Endothelial cell of umbilical vein (primary cell): Measurements from ENCODE around the gene MGST3. TPM values are rescaled to one million over a fixed set of nuclear protein-coding genes. Genes with fewer than 3 reads are reported as not detected.

Experiments used
- BruUV-seq: library from RNA; stranded (reverse); fragments of 400-500 nt; replicated peaks from 2 replicates; lab custom pipeline; 2021; lab: Mats Ljungman, UMichigan
- CTCF ChIA-PET: fragments of 300-600, 350-600 bp; sonication (Branson Sonifier 250); formaldehyde crosslinking; loops from one replicate; lab custom pipeline; 2021; ENCODE audit warnings: antibody characterized with exemption, inconsistent platforms; lab: Charles Lee
- POLR2A ChIA-PET: fragments of 300-600, 350-600 bp; sonication (Branson Sonifier 250); formaldehyde crosslinking; loops from one replicate; lab custom pipeline; 2021; ENCODE audit warnings: antibody characterized with exemption, inconsistent platforms; lab: Charles Lee
- DNase-seq: peaks from one replicate; pipeline ENCODE4 v3.0.0-alpha.2; 2011; ENCODE audit warnings: low read depth, low spot score
- FAIRE-seq: peaks from 2 replicates; lab custom pipeline; 2011; peaks lifted over from hg19 to GRCh38; lab: Jason Lieb, UNC
- H2AFZ ChIP-seq: 2 replicates; pipeline ENCODE4 v1.6.0; 2012; ENCODE audit warnings: low read depth, low read length, control low read depth, inconsistent platforms
- H3K27ac ChIP-seq: 2 replicates; pipeline ENCODE4 v1.5.1; 2011; ENCODE audit warnings: low read depth, mild to moderate bottlenecking, control low read depth, low read length, moderate library complexity; ENCODE audit not compliant: insufficient read depth
- H3K27me3 ChIP-seq, 2 experiments: 2 replicates each; pipeline versions ENCODE4 v1.6.0 to v1.6.1; 2011; ENCODE audit warnings: low read length in 2 of 2, mixed read lengths in 1 of 2; ENCODE audit not compliant: control insufficient read depth in 2 of 2, insufficient read depth in 2 of 2
- H3K36me3 ChIP-seq, 2 experiments: 2 replicates in 1 of 2; 3 replicates in 1 of 2; pipeline ENCODE4 v1.5.1; 2011; ENCODE audit warnings: low read length in 2 of 2, mild to moderate bottlenecking in 1 of 2, moderate library complexity in 1 of 2; ENCODE audit not compliant: control insufficient read depth in 2 of 2, insufficient read depth in 2 of 2; ENCODE audit errors: extremely low read depth in 1 of 2
- H3K4me1 ChIP-seq: 3 replicates; pipeline ENCODE4 v1.5.1; 2011; ENCODE audit warnings: mild to moderate bottlenecking, low read length; ENCODE audit not compliant: control insufficient read depth, insufficient read depth; ENCODE audit errors: extremely low read depth
- H3K4me2 ChIP-seq: 2 replicates; pipeline ENCODE4 v1.6.1; 2011; ENCODE audit warnings: low read length, control low read depth, mixed read lengths; ENCODE audit not compliant: insufficient read depth
- H3K4me3 ChIP-seq, 3 experiments: fragments of 200-600 bp in 1 of 3; sonication (generic), shearing (Covaris generic) in 1 of 3; replicated peaks in 1 of 3; 2 replicates each; pipeline ENCODE4 v1.5.1; 2011 to 2016; ENCODE audit warnings: control low read depth in 3 of 3, low read length in 3 of 3, mild to moderate bottlenecking in 2 of 3, inconsistent platforms in 1 of 3, low read depth in 1 of 3, moderate library complexity in 1 of 3; ENCODE audit not compliant: insufficient read depth in 1 of 3
- H3K79me2 ChIP-seq: 2 replicates; pipeline ENCODE4 v1.6.0; 2012; ENCODE audit warnings: low read length, inconsistent platforms; ENCODE audit not compliant: control insufficient read depth, insufficient read depth
- H3K9ac ChIP-seq: replicated peaks from 2 replicates; pipeline ENCODE3; 2011; ENCODE audit warnings: low read length, control low read depth; ENCODE audit not compliant: insufficient read depth; ENCODE audit errors: extremely low read depth
- H3K9me1 ChIP-seq: replicated peaks from 3 replicates; pipeline ENCODE4 v1.6.0; 2011; ENCODE audit warnings: mild to moderate bottlenecking, low read length; ENCODE audit not compliant: control insufficient read depth, insufficient read depth; ENCODE audit errors: extremely low read depth
- H3K9me3 ChIP-seq: replicated peaks from 2 replicates; pipeline ENCODE4 v1.5.1; 2012; ENCODE audit warnings: low read length, inconsistent platforms; ENCODE audit not compliant: control insufficient read depth, insufficient read depth
- H4K20me1 ChIP-seq: replicated peaks from 2 replicates; pipeline ENCODE3; 2011; ENCODE audit warnings: mild to moderate bottlenecking, low read length; ENCODE audit not compliant: control insufficient read depth, insufficient read depth; ENCODE audit errors: extremely low read depth
- EZH2 ChIP-seq: IDR thresholded peaks from 2 replicates; pipeline ENCODE4 v1.6.1; 2012; ENCODE audit warnings: borderline replicate concordance, low read depth, mild to moderate bottlenecking, moderate library complexity, low read length, inconsistent platforms; ENCODE audit not compliant: severe bottlenecking
- FOS ChIP-seq: IDR thresholded peaks from 2 replicates; pipeline ENCODE4 v1.6.1; 2011; ENCODE audit warnings: mild to moderate bottlenecking, low read length, moderate library complexity, borderline replicate concordance; ENCODE audit not compliant: insufficient read depth
- GATA2 ChIP-seq: IDR thresholded peaks from 2 replicates; pipeline ENCODE4 v1.7.0; 2011; ENCODE audit warnings: low read depth, mild to moderate bottlenecking, moderate library complexity, mixed read lengths, low read length; ENCODE audit not compliant: insufficient read length, insufficient read depth
- JUN ChIP-seq: IDR thresholded peaks from 2 replicates; pipeline ENCODE4 v1.6.1; 2011; ENCODE audit warnings: borderline replicate concordance, low read depth; ENCODE audit not compliant: insufficient read length, insufficient read depth
- MYC ChIP-seq: IDR thresholded peaks from one replicate; pipeline ENCODE4 v1.6.1; 2011; ENCODE audit warnings: mild to moderate bottlenecking, low read depth, low read length
- POLR2A ChIP-seq: IDR thresholded peaks from 2 replicates; pipeline ENCODE4 v1.6.1; 2012; ENCODE audit warnings: low read depth, mild to moderate bottlenecking, control low read depth, low read length
- POLR2AphosphoS5 ChIP-seq: IDR thresholded peaks from 2 replicates; pipeline ENCODE4 v1.6.1; 2012; ENCODE audit warnings: low read depth, mild to moderate bottlenecking, control low read depth, low read length, moderate library complexity; ENCODE audit not compliant: insufficient read depth
- dilution Hi-C: fragments of 300-500 bp; cut with MboI; formaldehyde crosslinking; loops from one replicate; pipeline ENCODE4 v1.15.0; 2019; ENCODE audit warnings: low sequenced_read_pairs; ENCODE audit not compliant: extremely low pct_ligation_motif_present
- intact Hi-C: fragments of 100-400 bp; cut with micrococcal nuclease; formaldehyde crosslinking; loops from one replicate; pipeline ENCODE4 v1.10.0; 2022
- polyA plus RNA-seq, 4 experiments: library from polyadenylated mRNA; depleted of rRNA in 3 of 4; stranded (reverse) in 3 of 4; unstranded in 1 of 4; fragments of >200 nt; gene quantifications; 2 replicates each; pipeline versions ENCODE4 v1.2.1 to v1.2.3, GENCODE V29; 2011 to 2012; ENCODE audit warnings: missing spikeins in 1 of 4
- total RNA-seq: library from RNA; stranded (reverse); gene quantifications from 2 replicates; pipeline ENCODE4 v1.2.3, GENCODE V29; 2021
- TF ChIP-seq, protein P1 (sequence below), 2 donors: IDR thresholded peaks; 1 replicate in 1 of 2; 2 replicates in 1 of 2; pipeline ENCODE4 v1.5.1; 2011; ENCODE audit warnings: low read length in 2 of 2, mild to moderate bottlenecking in 2 of 2, moderate library complexity in 2 of 2, control low read depth in 1 of 2, inconsistent platforms in 1 of 2, low read depth in 1 of 2; ENCODE audit not compliant: insufficient read depth in 1 of 2; ENCODE audit errors: extremely low read depth in 1 of 2
- TF ChIP-seq, protein P2 (sequence below): IDR thresholded peaks from 2 replicates; pipeline ENCODE4 v1.6.1; 2011; ENCODE audit not compliant: insufficient read depth, insufficient read length

MGST3 gene
- total and polyA plus RNA-seq, 2 donors (not counting 3 experiments of a cell fraction or from before 2014, with no cell fraction given): 164 to 288 TPM

DNA sequence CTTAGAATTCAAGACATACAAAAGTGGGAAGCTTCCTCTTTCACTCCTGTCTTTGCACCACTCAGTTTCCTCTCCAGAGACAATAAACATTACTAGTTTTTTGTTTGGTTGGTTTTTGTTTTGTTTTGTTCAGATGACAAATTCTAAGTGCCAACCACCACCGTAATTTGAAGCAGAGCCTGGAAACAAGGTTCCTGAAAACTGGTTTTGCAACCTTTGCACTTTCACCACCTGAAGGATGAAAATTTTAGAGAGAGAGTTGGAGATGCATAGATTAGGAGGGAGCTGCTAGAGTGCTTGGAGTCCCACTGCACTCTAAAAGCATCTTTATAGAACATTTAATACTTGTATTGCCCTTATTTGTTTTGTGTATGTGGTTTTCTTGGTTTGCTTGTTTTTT is 20.2 kb upstream of the MGST3 start:
- CTCF ChIA-PET: interaction anchor here (1.8 kb wide), 1 partner anchor 9 kb away, joined by 6 read pairs; no protein-coding TSS in a partner anchor
- intact Hi-C loops: no loop called here
- no peak for FAIRE-seq

More for the DNA sequence above, 20.2 kb upstream of the MGST3 start:
- H3K4me3 ChIP-seq: no peak overlapping the region
- H4K20me1 ChIP-seq: no peaks in the 10 kb centered on the region
- dilution Hi-C loops: no loop called here
- H3K9me1 ChIP-seq: no peaks in the 10 kb centered on the region
- no peaks in the 10 kb centered on the region for H3K4me1 ChIP-seq
- POLR2A ChIA-PET: no interaction called here
- H3K27me3 ChIP-seq: peaks cover 1 to 5% of the 10 kb centered on the region in 2 experiments
- BruUV-seq: no TSS peak
- H2AFZ ChIP-seq: no peak overlapping the region
- H3K9me3 ChIP-seq: no peaks in the 10 kb centered on the region
- DNase-seq: no peak
- no peak overlapping the region for H3K27ac ChIP-seq
- H3K4me2 ChIP-seq: no peak overlapping the region
- H3K36me3 ChIP-seq: no peaks in the 10 kb centered on the region
- TF ChIP-seq EZH2 (no peak), MYC (no peak), FOS (no peak), JUN (no peak), GATA2 (no peak), POLR2A (no peak), POLR2AphosphoS5 (no peak)
- TF ChIP-seq, protein P1, sequence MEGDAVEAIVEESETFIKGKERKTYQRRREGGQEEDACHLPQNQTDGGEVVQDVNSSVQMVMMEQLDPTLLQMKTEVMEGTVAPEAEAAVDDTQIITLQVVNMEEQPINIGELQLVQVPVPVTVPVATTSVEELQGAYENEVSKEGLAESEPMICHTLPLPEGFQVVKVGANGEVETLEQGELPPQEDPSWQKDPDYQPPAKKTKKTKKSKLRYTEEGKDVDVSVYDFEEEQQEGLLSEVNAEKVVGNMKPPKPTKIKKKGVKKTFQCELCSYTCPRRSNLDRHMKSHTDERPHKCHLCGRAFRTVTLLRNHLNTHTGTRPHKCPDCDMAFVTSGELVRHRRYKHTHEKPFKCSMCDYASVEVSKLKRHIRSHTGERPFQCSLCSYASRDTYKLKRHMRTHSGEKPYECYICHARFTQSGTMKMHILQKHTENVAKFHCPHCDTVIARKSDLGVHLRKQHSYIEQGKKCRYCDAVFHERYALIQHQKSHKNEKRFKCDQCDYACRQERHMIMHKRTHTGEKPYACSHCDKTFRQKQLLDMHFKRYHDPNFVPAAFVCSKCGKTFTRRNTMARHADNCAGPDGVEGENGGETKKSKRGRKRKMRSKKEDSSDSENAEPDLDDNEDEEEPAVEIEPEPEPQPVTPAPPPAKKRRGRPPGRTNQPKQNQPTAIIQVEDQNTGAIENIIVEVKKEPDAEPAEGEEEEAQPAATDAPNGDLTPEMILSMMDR (IDR thresholded peaks at IDR 0.05; ENCODE audit: extremely low read depth in 1 of 2, insufficient read depth in 1 of 2, low read depth in 1 of 2, low read length in 2 of 2): no peak
- TF ChIP-seq, protein P2, sequence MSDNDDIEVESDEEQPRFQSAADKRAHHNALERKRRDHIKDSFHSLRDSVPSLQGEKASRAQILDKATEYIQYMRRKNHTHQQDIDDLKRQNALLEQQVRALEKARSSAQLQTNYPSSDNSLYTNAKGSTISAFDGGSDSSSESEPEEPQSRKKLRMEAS: no peak
- no peaks in the 10 kb centered on the region for H3K79me2 ChIP-seq
- H3K9ac ChIP-seq: no peak overlapping the region
